ENCODE results near the gene UBXN1. TPM values are rescaled to one million over a fixed set of nuclear protein-coding genes. Genes with fewer than 3 reads are reported as not detected.
A peak's percentile ranks its signal among the peaks of the same experiment; 100 is the strongest.

The UBXN1 gene
- total and polyA plus RNA-seq, 10 of the 15 experiments (the other 5 are each of a cell fraction or from before 2014, with no cell fraction given) = 7.0 to 173 (median 106) TPM

- H3K4me1 ChIP-seq (ENCODE audit: control insufficient read depth, insufficient read depth, low read length) = peaks cover 29% of the 10 kb centered on the region
- intact Hi-C loops (cut with micrococcal nuclease; ENCODE audit: unreplicated experiment) = loop anchor here (5.0 kb wide), 1 partner anchor 105 kb away; the partner anchor contains the start of gene MTA2
- H3K9me3 ChIP-seq (replicated peaks; ENCODE audit: control insufficient read depth, insufficient read depth, low read length) = no peaks in the 10 kb centered on the region
- ChIA-PET RAD21 (ENCODE audit: unreplicated experiment) (interaction anchor here (1.4 to 2.3 kb wide), 3 partner anchors 65 to 115 kb away, joined by 3 to 6 read pairs (median 6); partner anchors contain the start of genes EML3, TAF6L and TUT1), SMC1A (ENCODE audit: uncharacterized antibody, unreplicated experiment) (interaction anchor here (1.3 to 2.5 kb wide), 3 partner anchors 21 to 115 kb away, joined by 4 to 9 read pairs (median 7); partner anchors contain the start of genes C11orf98, CSKMT, HNRNPUL2 and TTC9C), CTCF (interaction anchor here (0.7 to 5.0 kb wide), 7 partner anchors 12 to 282 kb away, joined by 3 to 21 read pairs (median 3); partner anchors contain the start of genes HNRNPUL2 and UBXN1), POLR2A (interaction anchor here (0.9 to 7.6 kb wide), 8 partner anchors 20 to 133 kb away, joined by 3 to 79 read pairs (median 7); partner anchors contain the start of genes C11orf98, CSKMT, EEF1G and HNRNPUL2)
- WGBS (ENCODE audit: insufficient coverage, insufficient replicate concordance, low lambda C conversion rate, missing lambda C conversion rate) = 63% methylated on average over 8 of the region's 8 CpGs
- H3K27ac ChIP-seq (ENCODE audit: control insufficient read depth, insufficient read depth) = no peak overlapping the region
- BruUV-seq (replicated peaks) = no TSS peak
- no peaks in the 10 kb centered on the region for H3K79me2 ChIP-seq (ENCODE audit: control insufficient read depth, insufficient read depth, low read length)
- H3K9ac ChIP-seq (ENCODE audit: control insufficient read depth, insufficient read depth, low read length) = no peak overlapping the region
- TF ChIP-seq LARP7 (IDR thresholded peaks at IDR 0.05) (0 out of 2 replicates have a peak, but pooled peaks have one; percentile 11), IRF4 (IDR thresholded peaks at IDR 0.05; ENCODE audit: low read depth, low read length) (no peak)
- TF ChIP-seq, protein P1, sequence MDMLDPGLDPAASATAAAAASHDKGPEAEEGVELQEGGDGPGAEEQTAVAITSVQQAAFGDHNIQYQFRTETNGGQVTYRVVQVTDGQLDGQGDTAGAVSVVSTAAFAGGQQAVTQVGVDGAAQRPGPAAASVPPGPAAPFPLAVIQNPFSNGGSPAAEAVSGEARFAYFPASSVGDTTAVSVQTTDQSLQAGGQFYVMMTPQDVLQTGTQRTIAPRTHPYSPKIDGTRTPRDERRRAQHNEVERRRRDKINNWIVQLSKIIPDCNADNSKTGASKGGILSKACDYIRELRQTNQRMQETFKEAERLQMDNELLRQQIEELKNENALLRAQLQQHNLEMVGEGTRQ (IDR thresholded peaks at IDR 0.05; ENCODE audit: borderline replicate concordance, low read depth, low read length) = no peak
- in situ Hi-C loops (cut with MboI) = no loop called here
- no peak for FAIRE-seq
- H3K27me3 ChIP-seq (replicated peaks in 1 of 2; ENCODE audit: control insufficient read depth in 2 of 2, insufficient read depth in 2 of 2, low read length in 1 of 2) = no peaks in the 10 kb centered on the region
- no peak for DNase-seq (ENCODE audit: low read depth, low spot score)
- no peaks in the 10 kb centered on the region for H4K20me1 ChIP-seq (ENCODE audit: control insufficient read depth, insufficient read depth)
- peak overlapping the region; percentile 92 for H3K4me2 ChIP-seq (ENCODE audit: control insufficient read depth, insufficient read depth)
- peak overlapping the region; percentile 70 for H2AFZ ChIP-seq (ENCODE audit: control insufficient read depth, low read depth, low read length)
- H3K4me3 ChIP-seq = no peak overlapping the region
- ATAC-seq = no peak
- H3K36me3 ChIP-seq (ENCODE audit: control insufficient read depth in 2 of 2, insufficient read depth in 2 of 2, low read length in 1 of 2) = peaks cover 12 to 14% of the 10 kb centered on the region in 2 experiments
Observed at GRCh38 chr11:62706850-62707247, 28.0 kb upstream of the UBXN1 start.
